HG02884 (cell line): Measurements from ENCODE around the gene B4GALT5.

ENCODE experiments used
- ATAC-seq: cut with Tn5 transposase; IDR thresholded peaks from one replicate; pipeline ENCODE4 v1.9.1; 2021; ENCODE audit warnings: mild to moderate bottlenecking, moderate library complexity; ENCODE audit not compliant: unreplicated experiment

Gene B4GALT5

DNA sequence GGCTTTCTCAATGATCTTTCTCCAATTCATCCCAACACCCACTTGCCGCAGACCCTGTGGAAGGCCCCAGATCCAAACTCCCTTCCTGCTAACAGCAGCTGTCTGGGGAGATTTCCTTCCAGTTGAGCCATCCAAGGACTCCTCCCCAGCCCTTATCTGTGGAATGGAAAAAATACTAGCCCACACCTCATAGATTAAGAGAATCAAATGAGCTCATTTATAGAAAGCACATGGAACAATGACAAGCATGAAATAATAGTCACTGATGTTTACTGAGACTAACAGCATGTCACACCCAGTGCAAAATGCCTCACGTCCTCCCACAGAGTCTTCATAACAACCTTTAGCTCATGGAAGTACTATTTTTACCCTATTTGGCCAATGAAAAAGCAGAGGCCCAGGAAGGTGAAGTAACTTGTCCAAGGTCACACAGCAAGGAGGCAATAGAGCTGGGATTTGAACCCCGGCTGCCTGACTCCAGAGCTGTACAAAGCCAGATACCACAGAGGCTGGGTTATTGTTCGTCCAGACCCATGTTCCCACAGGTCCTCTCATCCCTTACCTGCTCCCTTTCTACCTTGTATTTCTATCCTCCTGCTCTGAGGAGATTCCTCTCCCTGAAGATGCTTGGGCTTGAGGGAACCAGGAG, 122.3 kb downstream of the B4GALT5 start:
- ATAC-seq = no peak

DNA sequence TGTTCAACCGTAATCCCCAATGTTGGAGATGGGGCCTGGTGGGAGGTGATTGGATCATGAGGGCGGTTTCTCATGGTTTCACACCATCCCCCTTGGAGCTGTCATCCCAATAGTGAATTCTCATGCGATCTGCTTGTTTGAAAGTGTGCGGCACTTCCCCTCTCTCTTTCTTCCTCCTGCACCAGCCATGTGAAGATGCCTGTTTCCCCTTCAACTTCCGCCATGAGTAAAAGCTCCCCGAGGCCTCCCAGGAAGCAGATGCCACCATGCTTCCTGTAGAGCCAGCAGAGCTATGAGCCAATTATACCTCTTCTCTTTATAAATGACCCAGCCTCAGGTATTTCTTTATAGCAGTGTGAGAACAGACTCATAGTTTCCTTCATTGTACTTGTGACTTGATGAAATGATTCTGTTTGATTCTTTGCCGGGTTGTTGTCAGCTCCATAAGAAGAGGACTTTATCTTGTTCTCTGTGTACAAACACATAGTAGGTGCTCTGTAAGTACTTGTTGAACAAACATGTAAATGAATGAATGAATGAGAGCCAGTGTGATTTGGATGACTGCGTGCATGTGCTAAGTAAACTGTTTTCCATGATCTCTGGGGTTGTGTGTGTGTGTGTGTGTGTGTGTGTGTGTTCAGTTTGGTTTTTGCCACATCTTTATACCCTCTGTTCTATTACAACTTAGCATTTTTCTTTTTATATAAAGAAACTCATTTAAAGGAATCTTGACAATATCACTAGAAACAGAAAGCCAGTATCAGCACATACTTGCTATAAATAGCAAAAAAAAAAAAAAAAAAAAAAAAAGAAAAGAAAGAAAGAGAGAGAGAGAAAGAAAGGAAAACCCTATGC, 123.3 kb downstream of the B4GALT5 start:
- ATAC-seq = no peak

DNA sequence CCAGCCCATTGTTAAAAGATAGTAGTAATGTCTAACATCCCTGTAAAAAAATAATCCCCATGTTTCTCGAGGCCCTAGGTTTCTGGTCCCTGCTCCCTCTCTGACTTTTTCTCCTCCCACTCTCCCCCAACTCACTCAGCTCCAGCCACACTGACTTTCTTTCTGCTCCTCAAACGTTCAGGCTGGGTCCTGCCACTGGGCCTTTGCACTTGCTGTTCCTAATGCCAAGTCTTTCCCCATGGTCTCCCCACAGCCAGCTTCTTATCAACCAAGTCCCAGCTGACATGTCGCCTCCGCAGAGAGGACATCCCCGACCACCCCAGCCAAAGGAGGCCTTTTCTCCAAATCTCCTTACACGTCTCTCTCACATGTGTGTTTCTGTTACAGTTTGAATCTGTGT, 123.9 kb downstream of the B4GALT5 start:
- no peak for ATAC-seq

DNA sequence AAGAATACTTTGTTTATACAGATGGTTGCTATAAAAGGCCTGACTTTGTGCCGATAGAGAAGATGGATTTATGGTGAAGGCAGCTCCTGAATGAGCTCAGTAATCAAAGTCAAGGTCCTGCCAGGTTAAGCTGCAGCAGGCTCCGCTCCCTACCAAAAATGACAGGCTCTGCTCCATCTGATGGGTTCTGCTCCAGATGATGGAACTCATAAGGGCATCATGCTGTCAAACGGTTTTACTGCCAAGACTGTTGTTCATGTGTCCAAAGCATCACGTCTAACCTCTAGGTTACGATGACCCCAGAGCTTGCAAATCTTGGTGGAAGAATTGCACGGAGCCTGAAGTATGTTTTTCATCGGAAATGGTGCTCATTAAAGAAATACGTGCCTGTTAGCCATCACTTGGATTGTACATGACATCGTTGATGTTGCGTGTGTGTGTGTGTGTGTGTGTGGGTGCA, 126.5 kb downstream of the B4GALT5 start:
- ATAC-seq = no peak

DNA sequence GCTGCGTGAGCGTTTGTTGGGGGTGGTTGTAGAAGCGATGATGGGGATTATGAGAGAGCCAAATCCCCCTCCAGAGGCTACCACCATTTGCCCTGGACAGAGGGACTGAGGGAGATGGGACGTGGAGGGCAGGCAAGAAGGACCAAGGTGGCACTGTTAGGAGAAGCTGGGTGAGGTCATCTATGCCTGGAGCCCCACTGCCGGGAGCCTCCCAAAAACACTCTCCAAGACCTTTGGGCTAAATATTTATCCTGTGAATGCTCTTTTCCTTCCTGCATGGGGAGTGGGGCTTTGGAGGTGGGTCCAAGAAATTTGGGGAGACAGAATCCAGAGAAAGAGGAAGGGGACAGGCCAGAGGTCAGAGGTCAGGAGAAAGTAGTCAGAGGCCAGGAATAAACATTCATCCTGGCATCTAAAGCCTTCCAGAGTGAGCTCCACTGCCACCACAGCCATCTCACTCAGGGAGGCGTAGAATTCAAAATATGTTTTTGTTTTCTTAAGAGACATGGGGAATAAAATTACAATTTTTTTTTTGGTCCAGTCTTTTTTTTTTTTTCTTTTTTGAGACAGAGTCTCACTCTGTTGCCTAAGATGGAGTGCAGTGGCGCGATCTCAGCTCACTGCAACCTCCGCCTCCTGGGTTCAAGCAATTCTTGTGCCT, 128.0 kb downstream of the B4GALT5 start:
- no peak for ATAC-seq

DNA sequence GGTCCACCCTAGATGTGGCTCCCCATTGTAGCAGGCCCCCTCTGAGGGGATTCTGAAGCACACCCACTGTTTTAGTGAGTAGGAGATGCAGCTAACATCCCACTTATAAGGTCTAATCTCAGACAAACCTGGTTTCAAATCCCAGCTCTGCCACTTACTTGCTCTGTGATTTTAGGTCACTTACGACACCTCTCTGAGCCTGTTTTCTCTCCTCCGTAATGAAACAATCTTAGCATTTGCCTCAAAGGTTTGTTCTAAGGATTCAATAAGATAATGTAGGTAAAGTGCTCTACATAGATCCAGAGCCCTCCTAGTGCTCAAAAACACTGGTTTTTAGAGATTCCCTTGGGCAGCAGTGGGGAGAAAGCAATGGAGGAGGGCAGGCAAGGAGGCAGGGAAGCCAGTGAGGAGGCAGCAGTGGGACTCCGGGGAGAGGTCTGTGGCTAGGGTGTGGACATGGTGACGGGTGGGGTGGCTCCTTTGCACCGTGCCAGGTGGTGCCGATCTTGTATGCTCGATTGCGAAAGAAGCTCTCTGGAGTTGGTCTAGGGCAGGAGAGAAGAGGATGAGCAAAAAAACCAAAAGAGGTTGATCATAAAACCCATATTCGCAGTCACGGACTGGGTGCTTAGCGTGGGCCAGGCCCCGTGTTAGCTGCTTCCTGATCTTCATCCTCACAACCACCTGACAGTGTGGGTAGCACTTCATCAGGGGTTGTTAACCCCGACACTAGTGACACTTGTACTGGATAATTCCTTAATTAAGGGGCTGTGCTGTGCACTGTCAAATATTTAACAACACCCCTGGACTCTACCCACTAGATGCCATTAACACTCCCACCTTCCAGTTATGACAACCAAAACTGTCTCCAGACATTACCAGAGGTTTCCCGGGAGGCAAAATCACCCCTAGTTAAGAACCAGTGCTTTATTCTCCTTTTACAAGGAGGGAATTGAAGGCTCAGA, 129.0 kb downstream of the B4GALT5 start:
- ATAC-seq = no peak

DNA sequence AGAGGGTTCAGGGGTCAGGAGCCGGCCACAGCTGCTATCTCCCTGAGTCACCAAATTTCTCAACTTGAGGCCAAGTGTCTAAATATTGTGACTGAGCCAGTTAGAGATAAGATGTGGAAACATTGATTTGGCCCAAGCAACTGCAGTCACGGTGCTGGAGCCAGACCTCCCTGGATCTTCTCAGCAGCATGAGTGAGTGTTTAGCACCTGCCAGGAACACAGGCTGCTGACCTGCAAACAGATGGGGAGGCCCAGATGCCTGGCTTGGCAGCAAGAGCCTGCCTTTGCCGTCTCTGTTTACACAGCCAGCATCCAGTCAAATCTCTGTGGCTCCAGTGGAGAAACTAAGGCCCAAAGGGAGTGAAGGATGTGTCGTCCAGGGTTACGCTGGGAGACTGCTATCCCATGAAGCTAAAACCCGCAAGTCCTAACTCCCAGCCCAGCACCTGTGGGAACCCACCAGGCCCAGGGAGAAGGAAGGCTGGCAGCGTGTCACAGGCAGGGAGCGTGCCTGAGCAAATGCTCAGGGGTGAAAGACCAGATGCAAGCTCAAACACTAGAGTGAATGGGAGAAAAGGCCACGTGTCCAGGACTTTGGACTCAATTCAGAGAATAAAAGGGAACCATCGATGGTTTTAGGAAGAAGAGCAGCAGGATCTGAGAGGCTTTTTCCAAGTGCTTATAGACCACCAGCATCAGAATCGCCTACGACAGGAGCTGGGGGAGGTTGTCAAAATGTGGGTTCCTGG, 129.8 kb downstream of the B4GALT5 start:
- ATAC-seq = no peak

DNA sequence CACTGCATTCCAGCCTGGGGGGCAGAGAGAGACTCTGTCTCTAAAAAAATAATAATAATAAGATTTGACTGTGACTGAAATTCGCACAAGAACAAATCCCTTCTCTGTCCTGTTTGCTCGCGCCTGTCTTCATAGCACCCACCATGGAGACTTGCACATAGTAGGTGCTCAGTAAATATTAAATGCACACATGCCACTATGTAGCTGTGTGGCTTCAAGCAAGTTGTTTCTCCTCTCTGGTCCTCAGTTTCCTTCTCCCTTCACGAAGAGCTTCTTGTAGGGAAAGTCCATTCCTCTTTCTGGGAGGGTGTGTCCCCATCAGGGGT, 130.4 kb downstream of the B4GALT5 start:
- no peak for ATAC-seq
